AG09309 (cell line): ENCODE measurements around the gene CXCL12.

ENCODE experiments used
- DNase-seq: peaks from one replicate; pipeline ENCODE4 v3.0.0-alpha.2; 2010; ENCODE audit warnings: low read depth
- H3K4me3 ChIP-seq: 2 replicates; pipeline ENCODE4 v1.5.1; 2011; ENCODE audit warnings: mild to moderate bottlenecking, low read depth, low read length, moderate library complexity; ENCODE audit not compliant: control insufficient read depth
- CTCF ChIP-seq: IDR thresholded peaks from 2 replicates; pipeline ENCODE4 v1.5.1; 2011; ENCODE audit warnings: mild to moderate bottlenecking, low read depth, low read length, inconsistent platforms; ENCODE audit not compliant: insufficient read depth, control insufficient read depth; ENCODE audit errors: missing control alignments

The CXCL12 gene

GRCh38 chr10:44356139-44357022 is 28.5 kb downstream of the CXCL12 start:
- no peak for TF ChIP-seq CTCF
- no peak for DNase-seq

GRCh38 chr10:44355630-44356029 is 29.3 kb downstream of the CXCL12 start:
- DNase-seq, result no peak
- no peak overlapping the region for H3K4me3 ChIP-seq
- TF ChIP-seq CTCF, result no peak

More at GRCh38 chr10:44356139-44357022, 28.5 kb downstream of the CXCL12 start:
- no peak overlapping the region for H3K4me3 ChIP-seq

GRCh38 chr10:44354771-44355170 is 30.1 kb downstream of the CXCL12 start:
- TF ChIP-seq CTCF, result no peak
- DNase-seq, result no peak
- H3K4me3 ChIP-seq, result no peak overlapping the region

- TF ChIP-seq CTCF, result no peak
- no peak for DNase-seq
- H3K4me3 ChIP-seq, result no peak overlapping the region
Observed at GRCh38 chr10:44353721-44354120, 31.2 kb downstream of the CXCL12 start.

GRCh38 chr10:44353128-44353390 is 31.8 kb downstream of the CXCL12 start:
- TF ChIP-seq CTCF, result no peak
- no peak for DNase-seq
- no peak overlapping the region for H3K4me3 ChIP-seq

- DNase-seq, result no peak
- no peak overlapping the region for H3K4me3 ChIP-seq
- no peak for TF ChIP-seq CTCF
Observed at GRCh38 chr10:44352316-44353127, 32.4 kb downstream of the CXCL12 start.
